H9 (cell line): ENCODE measurements around the gene DFFB. TPM values are rescaled to one million over a fixed set of nuclear protein-coding genes. Genes with fewer than 3 reads are reported as not detected.

Source experiments
- DNase-seq: peaks from one replicate; pipeline ENCODE4 v3.0.0-alpha.2; 2017
- H2AFZ ChIP-seq: one replicate; pipeline ENCODE4 v1.6.1; 2013; ENCODE audit warnings: mild to moderate bottlenecking, low read length, control low read depth, moderate library complexity
- H2AK5ac ChIP-seq: 2 replicates; pipeline ENCODE4 v1.6.1; 2013; ENCODE audit warnings: low read length, control low read depth, mixed read lengths; ENCODE audit not compliant: insufficient read length
- H2BK120ac ChIP-seq: one replicate; pipeline ENCODE4 v1.6.1; 2013; ENCODE audit warnings: low read depth, mild to moderate bottlenecking, low read length, control low read depth, inconsistent platforms; ENCODE audit not compliant: poor library complexity, severe bottlenecking
- H2BK12ac ChIP-seq: 2 replicates; pipeline ENCODE4 v1.6.1; 2013; ENCODE audit warnings: low read length, control low read depth, mixed read lengths, low read depth; ENCODE audit not compliant: insufficient read length
- H2BK15ac ChIP-seq: 2 replicates; pipeline ENCODE4 v1.6.1; 2013; ENCODE audit warnings: low read depth, low read length, control low read depth
- H2BK20ac ChIP-seq: one replicate; pipeline ENCODE4 v1.6.1; 2013; ENCODE audit warnings: low read depth, mild to moderate bottlenecking, low read length, control low read depth, inconsistent platforms; ENCODE audit not compliant: poor library complexity, severe bottlenecking
- H2BK5ac ChIP-seq: 2 replicates; pipeline ENCODE4 v1.6.1; 2013; ENCODE audit warnings: low read length, control low read depth, mixed read lengths; ENCODE audit not compliant: insufficient read length
- H3K14ac ChIP-seq: 2 replicates; pipeline ENCODE4 v1.6.1; 2013; ENCODE audit warnings: low read length, control low read depth; ENCODE audit not compliant: insufficient read depth
- H3K18ac ChIP-seq: 2 replicates; pipeline ENCODE4 v1.6.1; 2013; ENCODE audit warnings: low read depth, mild to moderate bottlenecking, mixed read lengths, low read length, control low read depth; ENCODE audit not compliant: insufficient read length
- H3K23ac ChIP-seq: 2 replicates; pipeline ENCODE4 v1.6.1; 2013; ENCODE audit warnings: low read length, control low read depth, mixed read lengths, low read depth; ENCODE audit not compliant: insufficient read length
- H3K23me2 ChIP-seq: 2 replicates; pipeline ENCODE4 v1.6.1; 2013; ENCODE audit warnings: low read depth, mild to moderate bottlenecking, mixed read lengths, low read length, control low read depth; ENCODE audit not compliant: insufficient read length, poor library complexity, severe bottlenecking
- H3K27ac ChIP-seq: 2 replicates; pipeline ENCODE4 v1.5.1; 2013; ENCODE audit warnings: low read length, control low read depth, mixed read lengths, low read depth; ENCODE audit not compliant: insufficient read length
- H3K27me3 ChIP-seq: 2 replicates; pipeline ENCODE4 v1.6.1; 2013; ENCODE audit warnings: low read length, control low read depth, inconsistent platforms; ENCODE audit not compliant: insufficient read depth
- H3K4ac ChIP-seq: 2 replicates; pipeline ENCODE4 v1.6.1; 2013; ENCODE audit warnings: low read depth, mild to moderate bottlenecking, control low read depth, inconsistent platforms, low read length, moderate library complexity
- H3K4me1 ChIP-seq: 2 replicates; pipeline ENCODE4 v1.6.1; 2013; ENCODE audit warnings: low read length, control low read depth, inconsistent platforms; ENCODE audit not compliant: insufficient read depth
- H3K4me2 ChIP-seq: 2 replicates; pipeline ENCODE4 v1.6.1; 2013; ENCODE audit warnings: low read length, control low read depth, mixed read lengths; ENCODE audit not compliant: insufficient read length, insufficient read depth
- H3K56ac ChIP-seq: 2 replicates; pipeline ENCODE4 v1.6.1; 2013; ENCODE audit warnings: low read depth, mild to moderate bottlenecking, mixed read lengths, low read length, control low read depth; ENCODE audit not compliant: insufficient read length
- H3K79me1 ChIP-seq: 2 replicates; pipeline ENCODE4 v1.6.1; 2013; ENCODE audit warnings: low read depth, mild to moderate bottlenecking, moderate library complexity, low read length, control low read depth, inconsistent platforms; ENCODE audit not compliant: insufficient read depth, poor library complexity, severe bottlenecking
- H3K79me2 ChIP-seq: 2 replicates; pipeline ENCODE4 v1.6.1; 2013; ENCODE audit warnings: low read length, control low read depth, inconsistent platforms; ENCODE audit not compliant: insufficient read depth
- H3K9ac ChIP-seq: 2 replicates; pipeline ENCODE4 v1.6.1; 2013; ENCODE audit warnings: low read length, control low read depth, mixed read lengths; ENCODE audit not compliant: insufficient read length; ENCODE audit errors: extremely low read depth
- H3K9me3 ChIP-seq: one replicate; pipeline ENCODE4 v1.6.1; 2013; ENCODE audit warnings: low read depth, low read length, inconsistent platforms; ENCODE audit not compliant: control insufficient read depth
- H3T11ph ChIP-seq: one replicate; pipeline ENCODE4 v1.6.1; 2013; ENCODE audit warnings: mild to moderate bottlenecking, low read length, control low read depth, inconsistent platforms
- H4K20me1 ChIP-seq: one replicate; pipeline ENCODE4 v1.6.1; 2013; ENCODE audit not compliant: control insufficient read depth, insufficient read length, insufficient read depth
- H4K5ac ChIP-seq: 2 replicates; pipeline ENCODE4 v1.6.1; 2013; ENCODE audit warnings: low read depth, mild to moderate bottlenecking, mixed read lengths, low read length, control low read depth; ENCODE audit not compliant: insufficient read length
- H4K8ac ChIP-seq: replicated peaks from 2 replicates; pipeline ENCODE4 v1.6.1; 2013; ENCODE audit warnings: low read length, control low read depth, mixed read lengths, low read depth; ENCODE audit not compliant: insufficient read length
- H4K91ac ChIP-seq: 2 replicates; pipeline ENCODE4 v1.6.1; 2013; ENCODE audit warnings: low read depth, mild to moderate bottlenecking, moderate library complexity, mixed read lengths, low read length, control low read depth; ENCODE audit not compliant: insufficient read length
- H3K27ac Mint-ChIP-seq, 3 experiments: 2 replicates in 2 of 3; 3 replicates in 1 of 3; pipeline ENCODE4 v1.8.0; 2020 to 2021; ENCODE audit warnings: mixed read lengths in 3 of 3, mild to moderate bottlenecking in 1 of 3, moderate library complexity in 1 of 3
- H3K27me3 Mint-ChIP-seq: 2 replicates; pipeline ENCODE4 v1.8.0; 2021; ENCODE audit warnings: low read depth, mild to moderate bottlenecking, moderate library complexity, mixed read lengths
- H3K36me3 Mint-ChIP-seq, 3 experiments: 2 replicates in 2 of 3; 3 replicates in 1 of 3; pipeline ENCODE4 v1.8.0; 2020 to 2021; ENCODE audit warnings: low read depth in 3 of 3, mixed read lengths in 3 of 3; ENCODE audit not compliant: insufficient read depth in 1 of 3
- H3K4me1 Mint-ChIP-seq, 2 experiments: 2 replicates each; pipeline ENCODE4 v1.8.0; 2020; ENCODE audit warnings: mixed read lengths in 2 of 2
- H3K4me3 Mint-ChIP-seq, 2 experiments: 2 replicates in 1 of 2; 3 replicates in 1 of 2; pipeline ENCODE4 v1.8.0; 2020 to 2021; ENCODE audit warnings: mild to moderate bottlenecking in 2 of 2, mixed read lengths in 2 of 2, moderate library complexity in 1 of 2
- H3K9me3 Mint-ChIP-seq, 2 experiments: 2 replicates in 1 of 2; 3 replicates in 1 of 2; pipeline ENCODE4 v1.8.0; 2020; ENCODE audit warnings: mild to moderate bottlenecking in 2 of 2, mixed read lengths in 2 of 2, moderate library complexity in 1 of 2
- WGBS: extraction: QIAGEN DNeasy Blood & Tissue Kit; methylation state at CpG from one replicate; pipeline ENCODE4 v1.1.7; 2013; ENCODE audit warnings: missing lambda C conversion rate, low lambda C conversion rate, mixed read lengths; ENCODE audit not compliant: insufficient read length; ENCODE audit errors: extremely low coverage; 5-methylcytosine and 5-hydroxymethylcytosine counted together
- total RNA-seq: library from RNA; stranded (reverse); gene quantifications from 2 replicates; pipeline ENCODE4 v1.2.1, GENCODE V29; 2021
- TF ChIP-seq, protein P1 (sequence below): fragments of 200-600 bp; sonication (generic); conservative IDR thresholded peaks from 3 replicates; pipeline ENCODE4 v1.8.0; 2021; ENCODE audit warnings: antibody characterized with exemption, mild to moderate bottlenecking

DFFB gene
- total RNA-seq, 1 experiment from 2014 or later: 9.7 TPM

DNA sequence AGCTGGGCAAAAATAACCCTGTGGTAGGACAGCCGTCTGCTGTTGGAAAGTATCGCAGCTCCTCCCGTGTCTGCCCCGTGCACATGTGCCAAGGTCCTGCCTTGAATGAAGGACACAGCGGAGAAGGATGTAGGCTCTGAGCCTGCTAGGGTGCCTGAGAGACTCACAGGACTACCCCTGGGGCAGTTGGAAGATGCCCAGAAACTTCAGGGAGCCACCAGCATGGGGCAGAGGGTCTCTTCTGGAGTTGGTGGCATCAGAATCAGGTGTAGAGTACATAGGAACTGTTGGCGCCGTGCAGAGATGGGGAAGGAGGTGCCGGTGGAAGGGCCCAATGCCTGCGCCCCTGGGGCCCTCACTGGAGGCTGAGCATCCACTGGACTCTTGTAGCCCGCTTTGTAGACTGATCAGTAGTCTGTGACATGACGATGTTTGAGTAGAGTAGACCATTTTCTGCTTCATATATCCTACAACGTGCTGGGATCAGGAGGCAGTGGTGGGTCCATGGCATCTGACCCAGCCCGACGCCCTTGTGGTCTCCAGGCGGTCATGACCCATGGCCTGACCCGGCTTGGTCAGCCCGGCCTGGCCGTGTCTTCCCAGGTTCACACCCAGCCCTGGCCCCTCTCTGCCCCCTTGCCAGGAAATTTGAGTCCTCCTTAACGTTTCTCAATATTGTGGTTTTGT lies 48.1 kb downstream of the DFFB start:
- H3K4me3 Mint-ChIP-seq: no peak overlapping the region
- no peak overlapping the region for H2BK120ac ChIP-seq
- TF ChIP-seq, protein P1, sequence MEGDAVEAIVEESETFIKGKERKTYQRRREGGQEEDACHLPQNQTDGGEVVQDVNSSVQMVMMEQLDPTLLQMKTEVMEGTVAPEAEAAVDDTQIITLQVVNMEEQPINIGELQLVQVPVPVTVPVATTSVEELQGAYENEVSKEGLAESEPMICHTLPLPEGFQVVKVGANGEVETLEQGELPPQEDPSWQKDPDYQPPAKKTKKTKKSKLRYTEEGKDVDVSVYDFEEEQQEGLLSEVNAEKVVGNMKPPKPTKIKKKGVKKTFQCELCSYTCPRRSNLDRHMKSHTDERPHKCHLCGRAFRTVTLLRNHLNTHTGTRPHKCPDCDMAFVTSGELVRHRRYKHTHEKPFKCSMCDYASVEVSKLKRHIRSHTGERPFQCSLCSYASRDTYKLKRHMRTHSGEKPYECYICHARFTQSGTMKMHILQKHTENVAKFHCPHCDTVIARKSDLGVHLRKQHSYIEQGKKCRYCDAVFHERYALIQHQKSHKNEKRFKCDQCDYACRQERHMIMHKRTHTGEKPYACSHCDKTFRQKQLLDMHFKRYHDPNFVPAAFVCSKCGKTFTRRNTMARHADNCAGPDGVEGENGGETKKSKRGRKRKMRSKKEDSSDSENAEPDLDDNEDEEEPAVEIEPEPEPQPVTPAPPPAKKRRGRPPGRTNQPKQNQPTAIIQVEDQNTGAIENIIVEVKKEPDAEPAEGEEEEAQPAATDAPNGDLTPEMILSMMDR: no peak
- WGBS: no CpG with 5 or more reads among the region's 19 CpGs
- no peak overlapping the region for H3K14ac ChIP-seq
- no peak overlapping the region for H3K4ac ChIP-seq
- no peak overlapping the region for H4K8ac ChIP-seq
- H3K27me3 Mint-ChIP-seq: peaks cover 4% of the 10 kb centered on the region
- no peak overlapping the region for H4K5ac ChIP-seq
- no peaks in the 10 kb centered on the region for H3K79me2 ChIP-seq
- no peaks in the 10 kb centered on the region for H3K27me3 ChIP-seq
- H3K9me3 Mint-ChIP-seq: no peaks in the 10 kb centered on the region
- no peaks in the 10 kb centered on the region for H4K20me1 ChIP-seq
- no peak overlapping the region for H2AK5ac ChIP-seq
- no peak overlapping the region for H3K27ac Mint-ChIP-seq
- no peaks in the 10 kb centered on the region; a peak in 1 of 7 replicates for H3K36me3 Mint-ChIP-seq
- no peaks in the 10 kb centered on the region for H3K23me2 ChIP-seq
- no peak overlapping the region for H3K18ac ChIP-seq
- H3K79me1 ChIP-seq: no peaks in the 10 kb centered on the region
- DNase-seq: no peak
- H3K4me2 ChIP-seq: no peak overlapping the region
- no peaks in the 10 kb centered on the region for H3K9me3 ChIP-seq
- peaks cover 23 to 28% of the 10 kb centered on the region in 2 experiments for H3K4me1 Mint-ChIP-seq
- H3K23ac ChIP-seq: no peak overlapping the region
- no peak overlapping the region for H3K27ac ChIP-seq
- no peak overlapping the region for H2AFZ ChIP-seq
- H3K4me1 ChIP-seq: no peaks in the 10 kb centered on the region
- no peak overlapping the region for H3K9ac ChIP-seq
- H2BK15ac ChIP-seq: no peak overlapping the region
- H2BK5ac ChIP-seq: no peak overlapping the region
- no peak overlapping the region for H2BK20ac ChIP-seq
- H3T11ph ChIP-seq: no peak overlapping the region
- no peak overlapping the region for H3K56ac ChIP-seq
- H2BK12ac ChIP-seq: no peak overlapping the region
- H4K91ac ChIP-seq: no peak overlapping the region
